GM12878 (cell line): ENCODE results near the gene IRS1. TPM values are rescaled to one million over a fixed set of nuclear protein-coding genes. Genes with fewer than 3 reads are reported as not detected.

Experiments
- ATAC-seq: fragments of 200-7000 bp; cut with Tn5 transposase; 3 replicates; pipeline ENCODE4 v1.9.1; 2020; ENCODE audit warnings: mild to moderate bottlenecking, moderate library complexity
- BruUV-seq: library from RNA; stranded (reverse); fragments of 400-500 nt; replicated peaks from 2 replicates; lab custom pipeline; 2021; lab: Mats Ljungman, UMichigan
- CTCF ChIA-PET: fragments of 300-600 bp; sonication (Branson Sonifier 250); formaldehyde crosslinking; extraction: SDS; loops from one replicate; lab custom pipeline; 2021; ENCODE audit warnings: inconsistent platforms; lab: Yijun Ruan, JAX
- POLR2A ChIA-PET: fragments of 350-600 bp; formaldehyde crosslinking; extraction: SDS; loops from one replicate; lab custom pipeline; 2021; ENCODE audit warnings: inconsistent platforms; lab: Charles Lee
- RAD21 ChIA-PET: fragments of 300-600 bp; sonication (Branson Sonifier 250); formaldehyde crosslinking; loops from one replicate; lab custom pipeline; 2023; ENCODE audit warnings: antibody characterized with exemption; ENCODE audit not compliant: unreplicated experiment; lab: Charles Lee
- SMC1A ChIA-PET: fragments of 300-600 bp; sonication (Branson Sonifier 250); formaldehyde crosslinking; loops from one replicate; lab custom pipeline; 2023; ENCODE audit not compliant: unreplicated experiment, uncharacterized antibody; lab: Charles Lee
- DNase-seq: peaks from one replicate; pipeline ENCODE4 v3.0.0-alpha.2; 2011; ENCODE audit warnings: low read depth, low spot score
- FAIRE-seq: peaks from 3 replicates; lab custom pipeline; 2011; peaks lifted over from hg19 to GRCh38; lab: Jason Lieb, UNC
- H2AFZ ChIP-seq: 2 replicates; pipeline ENCODE4 v1.6.0; 2011; ENCODE audit warnings: low read depth, low read length, control low read depth; ENCODE audit not compliant: control insufficient read depth
- H3K27ac ChIP-seq: 2 replicates; pipeline ENCODE4 v1.5.1; 2011; ENCODE audit warnings: control low read depth; ENCODE audit not compliant: control insufficient read depth, insufficient read depth
- H3K27me3 ChIP-seq, 2 experiments: replicated peaks in 1 of 2; 2 replicates each; pipeline versions ENCODE4 v1.6.0 to v1.6.1; 2011; ENCODE audit warnings: low read length in 1 of 2; ENCODE audit not compliant: control insufficient read depth in 2 of 2, insufficient read depth in 2 of 2
- H3K36me3 ChIP-seq, 2 experiments: 2 replicates each; pipeline ENCODE4 v1.5.1; 2011; ENCODE audit warnings: low read length in 1 of 2; ENCODE audit not compliant: control insufficient read depth in 2 of 2, insufficient read depth in 2 of 2
- H3K4me1 ChIP-seq: 2 replicates; pipeline ENCODE4 v1.6.1; 2011; ENCODE audit warnings: mild to moderate bottlenecking, low read length, moderate library complexity, mixed read lengths; ENCODE audit not compliant: control insufficient read depth, insufficient read depth
- H3K4me2 ChIP-seq: 2 replicates; pipeline ENCODE4 v1.6.0; 2011; ENCODE audit warnings: control low read depth; ENCODE audit not compliant: control insufficient read depth, insufficient read depth
- H3K4me3 ChIP-seq: fragments of 200-600 bp; sonication (generic); 2 replicates; pipeline ENCODE4 v1.5.1; 2016
- H3K79me2 ChIP-seq: 2 replicates; pipeline ENCODE4 v1.6.0; 2011; ENCODE audit warnings: low read length; ENCODE audit not compliant: control insufficient read depth, insufficient read depth
- H3K9ac ChIP-seq: 2 replicates; pipeline ENCODE4 v1.8.0; 2011; ENCODE audit warnings: low read length, control low read depth, mixed read lengths; ENCODE audit not compliant: control insufficient read depth, insufficient read depth
- H3K9me3 ChIP-seq: replicated peaks from 3 replicates; pipeline ENCODE4 v1.5.1; 2011; ENCODE audit warnings: mild to moderate bottlenecking, low read length; ENCODE audit not compliant: control insufficient read depth, insufficient read depth
- H4K20me1 ChIP-seq: 2 replicates; pipeline ENCODE4 v1.6.0; 2011; ENCODE audit not compliant: control insufficient read depth, insufficient read depth
- CEBPB ChIP-seq, 2 experiments: fragments of 150-350 bp in 1 of 2; IDR thresholded peaks; 2 replicates each; pipeline ENCODE4 v1.6.1; 2012 to 2014; ENCODE audit warnings: low read depth in 2 of 2, low read length in 2 of 2, borderline replicate concordance in 1 of 2, inconsistent platforms in 1 of 2
- CREB1 ChIP-seq: IDR thresholded peaks from 2 replicates; pipeline ENCODE4 v1.6.1; 2012; ENCODE audit warnings: low read depth, mild to moderate bottlenecking, inconsistent platforms
- CREM ChIP-seq: IDR thresholded peaks from 2 replicates; pipeline ENCODE4 v1.6.1; 2014; ENCODE audit warnings: antibody characterized with exemption, low read depth
- FOXK2 ChIP-seq: fragments of 450-650 bp; IDR thresholded peaks from 2 replicates; pipeline ENCODE4 v1.6.1; 2017; ENCODE audit warnings: mild to moderate bottlenecking, moderate library complexity
- MEF2B ChIP-seq: fragments of 450-650 bp; IDR thresholded peaks from 2 replicates; pipeline ENCODE4 v1.6.1; 2018; ENCODE audit warnings: mild to moderate bottlenecking, moderate library complexity; ENCODE audit not compliant: partially characterized antibody, poor library complexity, severe bottlenecking
- MTA3 ChIP-seq: IDR thresholded peaks from 2 replicates; pipeline ENCODE4 v1.6.1; 2012; ENCODE audit warnings: low read length, inconsistent platforms, borderline replicate concordance
- NFIC ChIP-seq: IDR thresholded peaks from 2 replicates; pipeline ENCODE4 v1.6.1; 2012; ENCODE audit warnings: low read depth, mild to moderate bottlenecking, inconsistent platforms, low read length, moderate library complexity
- NFYA ChIP-seq: IDR thresholded peaks from 2 replicates; pipeline ENCODE4 v1.6.1; 2011; ENCODE audit warnings: low read depth, mild to moderate bottlenecking, low read length, improper control_type of control experiment, borderline replicate concordance
- NR2F1 ChIP-seq: fragments of 450-650 bp; conservative IDR thresholded peaks from 2 replicates; pipeline ENCODE4 v1.6.1; 2017; ENCODE audit warnings: mild to moderate bottlenecking
- POLR2AphosphoS5 ChIP-seq: IDR thresholded peaks from 2 replicates; pipeline ENCODE4 v1.6.1; 2011; ENCODE audit warnings: mild to moderate bottlenecking, low read length, inconsistent platforms
- PRDM15 ChIP-seq: fragments of 450-650 bp; formaldehyde crosslinking; IDR thresholded peaks from 2 replicates; pipeline ENCODE4 v1.4.0; 2020; ENCODE audit warnings: mild to moderate bottlenecking, moderate library complexity
- YBX1 ChIP-seq: fragments of 450-650 bp; IDR thresholded peaks from 2 replicates; pipeline ENCODE4 v1.6.1; 2016; ENCODE audit warnings: antibody characterized with exemption
- ZNF384 ChIP-seq: IDR thresholded peaks from 2 replicates; pipeline ENCODE4 v1.6.1; 2012; ENCODE audit warnings: low read depth, mild to moderate bottlenecking, low read length, improper control_type of control experiment, borderline replicate concordance
- WGBS: methylation state at CpG from one replicate; pipeline ENCODE4 v1.1.6; 2016; ENCODE audit warnings: low lambda C conversion rate; ENCODE audit not compliant: insufficient replicate concordance, insufficient coverage; ENCODE audit errors: missing lambda C conversion rate; 5-methylcytosine and 5-hydroxymethylcytosine counted together
- in situ Hi-C: fragments of 300-500 bp; cut with MboI; formaldehyde crosslinking; loops from 9 replicates; pipeline ENCODE4 v1.14.3; 2018; ENCODE audit warnings: mixed read lengths
- intact Hi-C: fragments of 100-400 bp; cut with micrococcal nuclease; formaldehyde crosslinking; loops from one replicate; pipeline ENCODE4 v1.14.2; 2022; ENCODE audit not compliant: unreplicated experiment
- polyA plus RNA-seq, 11 experiments: library from polyadenylated mRNA; depleted of rRNA in 4 of 11; unstranded in 6 of 11; stranded (reverse) in 5 of 11; fragments of >200 nt; fragmentation: Nextera tagmentation in 4 of 11; fragmentation: Illumina TruSeq in 1 of 11; extraction: Ambion mirVana in 4 of 11; extraction: Trizol in 1 of 11; gene quantifications; 1 replicate in 1 of 11; 2 replicates in 10 of 11; pipeline versions ENCODE4 v1.2.1 to v1.2.3, GENCODE V29; 2011 to 2016; ENCODE audit warnings: inconsistent platforms in 2 of 11, missing spikeins in 2 of 11, low read depth in 1 of 11
- total RNA-seq, 4 experiments: library from RNA; depleted of rRNA in 3 of 4; stranded (reverse); fragments of >200 nt in 3 of 4; fragmentation: Illumina TruSeq in 1 of 4; extraction: Trizol in 1 of 4; gene quantifications; 2 replicates each; pipeline versions ENCODE4 v1.2.1 to v1.2.3, GENCODE V29; 2013 to 2021
- TF ChIP-seq, protein P1 (sequence below): IDR thresholded peaks from 2 replicates; pipeline ENCODE4 v1.6.1; 2011; ENCODE audit warnings: low read depth, low read length, improper control_type of control experiment, borderline replicate concordance
- TF ChIP-seq, protein P2 (sequence below): fragments of 450-650 bp; IDR thresholded peaks from 2 replicates; pipeline ENCODE4 v1.6.1; 2016; ENCODE audit warnings: mild to moderate bottlenecking, moderate library complexity, borderline replicate concordance

The IRS1 gene
- total and polyA plus RNA-seq, 10 of the 15 experiments (the other 5 are each of a cell fraction or from before 2014, with no cell fraction given) = 0.03 to 1.7 (median 0.34) TPM

DNA sequence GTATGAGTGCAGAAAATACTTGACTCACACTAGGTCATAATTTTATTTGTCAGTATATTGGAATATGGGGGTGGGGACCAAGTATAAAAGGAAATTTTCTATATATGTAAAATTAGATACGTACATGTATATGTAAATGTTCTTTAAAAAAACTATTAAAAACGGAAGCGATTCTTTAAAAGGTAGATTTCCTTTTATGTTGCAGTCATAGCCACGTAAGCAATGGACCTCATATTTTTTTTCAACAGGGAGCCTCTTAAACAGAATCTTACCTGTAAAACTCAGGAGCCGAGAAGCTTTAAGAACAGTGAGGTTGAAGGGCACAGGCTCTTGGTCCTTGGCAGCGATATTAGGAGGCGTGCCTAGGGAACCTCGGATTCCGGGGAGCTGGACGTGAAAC lies 39.5 kb upstream of the IRS1 start:
- WGBS = 2% methylated on average over 10 of the region's 10 CpGs
- Histone ChIP-seq H3K79me2 (peaks cover 74% of the 10 kb centered on the region), H3K36me3 (no peaks in the 10 kb centered on the region), H4K20me1 (no peaks in the 10 kb centered on the region), H3K4me1 (peaks cover 15% of the 10 kb centered on the region; the same call in 1 of the 2 replicates), H3K4me3 (peak overlapping the region; percentile 79), H3K27ac (peak overlapping the region; percentile 97), H2AFZ (peak overlapping the region; percentile 56), H3K4me2 (peak overlapping the region; percentile 88), H3K27me3 (no peaks in the 10 kb centered on the region), H3K9ac (peak overlapping the region; percentile 68), H3K9me3 (peaks cover 5% of the 10 kb centered on the region)
- no peak for DNase-seq
- BruUV-seq = no TSS peak
- ATAC-seq = no peak
- no peak for FAIRE-seq
- in situ Hi-C loops = loop anchor here (5.0 to 25.0 kb wide), 2 partner anchors 133 to 948 kb away; no protein-coding TSS in a partner anchor
- CTCF ChIA-PET = interaction anchor here (1.2 to 1.7 kb wide), 2 partner anchors 9 to 24 kb away, joined by 6 read pairs; no protein-coding TSS in a partner anchor
- SMC1A ChIA-PET = interaction anchor here (0.7 to 4.3 kb wide), 17 partner anchors 9 to 1565 kb away, joined by 3 to 27 read pairs (median 4); partner anchors contain the start of gene MFF
- RAD21 ChIA-PET = interaction anchor here (0.5 to 2.3 kb wide), 6 partner anchors 23 to 1009 kb away, joined by 3 to 13 read pairs (median 4); no protein-coding TSS in a partner anchor
- POLR2A ChIA-PET = interaction anchor here (0.5 to 3.6 kb wide), 6 partner anchors 9 to 75 kb away, joined by 3 to 18 read pairs (median 4); no protein-coding TSS in a partner anchor
- intact Hi-C loops = loop anchor here (5.0 to 10.0 kb wide), 2 partner anchors 1797 to 1894 kb away; partner anchors contain the start of gene DOCK10
- no peak for TF ChIP-seq NR2F1
- 0 out of 2 replicates have a peak, but pooled peaks have one; percentile 48 for TF ChIP-seq POLR2AphosphoS5
- TF ChIP-seq MTA3 = 0 out of 2 replicates have a peak, but pooled peaks have one; percentile 46
- no peak for TF ChIP-seq YBX1
- TF ChIP-seq NFIC = no peak
- TF ChIP-seq PRDM15 (CRISPR knock-in tag) = no peak
- TF ChIP-seq MEF2B = no peak
- TF ChIP-seq, protein P1, sequence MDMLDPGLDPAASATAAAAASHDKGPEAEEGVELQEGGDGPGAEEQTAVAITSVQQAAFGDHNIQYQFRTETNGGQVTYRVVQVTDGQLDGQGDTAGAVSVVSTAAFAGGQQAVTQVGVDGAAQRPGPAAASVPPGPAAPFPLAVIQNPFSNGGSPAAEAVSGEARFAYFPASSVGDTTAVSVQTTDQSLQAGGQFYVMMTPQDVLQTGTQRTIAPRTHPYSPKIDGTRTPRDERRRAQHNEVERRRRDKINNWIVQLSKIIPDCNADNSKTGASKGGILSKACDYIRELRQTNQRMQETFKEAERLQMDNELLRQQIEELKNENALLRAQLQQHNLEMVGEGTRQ = no peak
- TF ChIP-seq CREM = 0 out of 2 replicates have a peak, but pooled peaks have one; percentile 12
- no peak for TF ChIP-seq NFYA
- 0 out of 2 replicates have a peak, but pooled peaks have one; percentile 30 for TF ChIP-seq ZNF384
- peak; percentile 65; the same call in 1 of the 2 replicates for TF ChIP-seq CREB1
- 0 out of 4 replicates have a peak, but pooled peaks of 1 of the 2 experiments have one; percentile 24 for TF ChIP-seq CEBPB (IDR thresholded peaks at IDR 0.05; ENCODE audit: borderline replicate concordance in 1 of 2, low read depth in 2 of 2, low read length in 2 of 2)
- TF ChIP-seq, protein P2, sequence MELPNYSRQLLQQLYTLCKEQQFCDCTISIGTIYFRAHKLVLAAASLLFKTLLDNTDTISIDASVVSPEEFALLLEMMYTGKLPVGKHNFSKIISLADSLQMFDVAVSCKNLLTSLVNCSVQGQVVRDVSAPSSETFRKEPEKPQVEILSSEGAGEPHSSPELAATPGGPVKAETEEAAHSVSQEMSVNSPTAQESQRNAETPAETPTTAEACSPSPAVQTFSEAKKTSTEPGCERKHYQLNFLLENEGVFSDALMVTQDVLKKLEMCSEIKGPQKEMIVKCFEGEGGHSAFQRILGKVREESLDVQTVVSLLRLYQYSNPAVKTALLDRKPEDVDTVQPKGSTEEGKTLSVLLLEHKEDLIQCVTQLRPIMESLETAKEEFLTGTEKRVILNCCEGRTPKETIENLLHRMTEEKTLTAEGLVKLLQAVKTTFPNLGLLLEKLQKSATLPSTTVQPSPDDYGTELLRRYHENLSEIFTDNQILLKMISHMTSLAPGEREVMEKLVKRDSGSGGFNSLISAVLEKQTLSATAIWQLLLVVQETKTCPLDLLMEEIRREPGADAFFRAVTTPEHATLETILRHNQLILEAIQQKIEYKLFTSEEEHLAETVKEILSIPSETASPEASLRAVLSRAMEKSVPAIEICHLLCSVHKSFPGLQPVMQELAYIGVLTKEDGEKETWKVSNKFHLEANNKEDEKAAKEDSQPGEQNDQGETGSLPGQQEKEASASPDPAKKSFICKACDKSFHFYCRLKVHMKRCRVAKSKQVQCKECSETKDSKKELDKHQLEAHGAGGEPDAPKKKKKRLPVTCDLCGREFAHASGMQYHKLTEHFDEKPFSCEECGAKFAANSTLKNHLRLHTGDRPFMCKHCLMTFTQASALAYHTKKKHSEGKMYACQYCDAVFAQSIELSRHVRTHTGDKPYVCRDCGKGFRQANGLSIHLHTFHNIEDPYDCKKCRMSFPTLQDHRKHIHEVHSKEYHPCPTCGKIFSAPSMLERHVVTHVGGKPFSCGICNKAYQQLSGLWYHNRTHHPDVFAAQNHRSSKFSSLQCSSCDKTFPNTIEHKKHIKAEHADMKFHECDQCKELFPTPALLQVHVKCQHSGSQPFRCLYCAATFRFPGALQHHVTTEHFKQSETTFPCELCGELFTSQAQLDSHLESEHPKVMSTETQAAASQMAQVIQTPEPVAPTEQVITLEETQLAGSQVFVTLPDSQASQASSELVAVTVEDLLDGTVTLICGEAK = peak; percentile 15; the same call in 1 of the 2 replicates
- no peak for TF ChIP-seq FOXK2
